Glutamatergic neuron (in vitro differentiated cells): Measurements from ENCODE around the gene MMS22L. TPM values are rescaled to one million over a fixed set of nuclear protein-coding genes. Genes with fewer than 3 reads are reported as not detected.

Source experiments
- DNase-seq: peaks from one replicate; pipeline ENCODE4 v3.0.0; 2022
- H3K27ac Mint-ChIP-seq: one replicate; pipeline ENCODE4 v1.8.0; 2020; ENCODE audit warnings: mild to moderate bottlenecking, mixed read lengths, inconsistent platforms; ENCODE audit not compliant: unreplicated experiment
- H3K27me3 Mint-ChIP-seq: one replicate; pipeline ENCODE4 v1.8.0; 2020; ENCODE audit warnings: mild to moderate bottlenecking, moderate library complexity, mixed read lengths, inconsistent platforms; ENCODE audit not compliant: unreplicated experiment
- H3K36me3 Mint-ChIP-seq: one replicate; pipeline ENCODE4 v1.8.0; 2020; ENCODE audit warnings: mild to moderate bottlenecking, mixed read lengths, inconsistent platforms; ENCODE audit not compliant: unreplicated experiment
- H3K4me1 Mint-ChIP-seq: one replicate; pipeline ENCODE4 v1.8.0; 2020; ENCODE audit warnings: mild to moderate bottlenecking, low read depth, mixed read lengths, inconsistent platforms; ENCODE audit not compliant: unreplicated experiment
- H3K4me3 Mint-ChIP-seq: one replicate; pipeline ENCODE4 v1.8.0; 2020; ENCODE audit warnings: mild to moderate bottlenecking, mixed read lengths, inconsistent platforms; ENCODE audit not compliant: unreplicated experiment
- H3K9me3 Mint-ChIP-seq: one replicate; pipeline ENCODE4 v1.8.0; 2020; ENCODE audit warnings: mild to moderate bottlenecking, moderate library complexity, mixed read lengths, inconsistent platforms; ENCODE audit not compliant: unreplicated experiment
- CTCF ChIP-seq: fragments of 200-600 bp; sonication (generic); IDR thresholded peaks from one replicate; pipeline ENCODE4 v1.5.0; 2021; ENCODE audit not compliant: partially characterized antibody, unreplicated experiment
- total RNA-seq: library from RNA; stranded (reverse); fragmentation: NEBNext Ultra II Directional; extraction: Animal tissue kit (Norgen Biotek cat#: 25700); gene quantifications from one replicate; pipeline ENCODE4 v1.2.1, GENCODE V29; 2021; ENCODE audit not compliant: unreplicated experiment

The MMS22L gene
- total RNA-seq, 1 donor from 2014 or later = 9.1 TPM

GRCh38 chr6:97111243-97111642, 171.8 kb downstream of the MMS22L start:
- H3K4me3 Mint-ChIP-seq = no peak overlapping the region
- H3K9me3 Mint-ChIP-seq = no peaks in the 10 kb centered on the region
- TF ChIP-seq CTCF = no peak
- no peaks in the 10 kb centered on the region for H3K27me3 Mint-ChIP-seq
- no peak for DNase-seq
- no peaks in the 10 kb centered on the region for H3K4me1 Mint-ChIP-seq
- peaks cover 5% of the 10 kb centered on the region for H3K36me3 Mint-ChIP-seq
- no peak overlapping the region for H3K27ac Mint-ChIP-seq

GRCh38 chr6:97110626-97111025, 172.4 kb downstream of the MMS22L start:
- Mint-ChIP-seq H3K4me3 (no peak overlapping the region), H3K9me3 (no peaks in the 10 kb centered on the region), H3K27me3 (no peaks in the 10 kb centered on the region), H3K36me3 (peaks cover 5% of the 10 kb centered on the region), H3K27ac (no peak overlapping the region), H3K4me1 (no peaks in the 10 kb centered on the region)
- TF ChIP-seq CTCF = no peak
- no peak for DNase-seq

GRCh38 chr6:97110149-97110548, 172.9 kb downstream of the MMS22L start:
- Mint-ChIP-seq H3K36me3 (peaks cover 5% of the 10 kb centered on the region), H3K27me3 (no peaks in the 10 kb centered on the region), H3K4me3 (no peak overlapping the region), H3K9me3 (no peaks in the 10 kb centered on the region), H3K27ac (no peak overlapping the region), H3K4me1 (no peaks in the 10 kb centered on the region)
- no peak for TF ChIP-seq CTCF
- no peak for DNase-seq

- H3K27ac Mint-ChIP-seq = no peak overlapping the region
- no peaks in the 10 kb centered on the region for H3K27me3 Mint-ChIP-seq
- no peak for TF ChIP-seq CTCF
- H3K36me3 Mint-ChIP-seq = peaks cover 5% of the 10 kb centered on the region
- no peaks in the 10 kb centered on the region for H3K9me3 Mint-ChIP-seq
- DNase-seq = no peak
- H3K4me3 Mint-ChIP-seq = no peak overlapping the region
- no peaks in the 10 kb centered on the region for H3K4me1 Mint-ChIP-seq
Measured at GRCh38 chr6:97109444-97109843, 173.6 kb downstream of the MMS22L start.

- Mint-ChIP-seq H3K4me1 (no peaks in the 10 kb centered on the region), H3K36me3 (no peaks in the 10 kb centered on the region), H3K27ac (no peak overlapping the region), H3K27me3 (peaks cover 2% of the 10 kb centered on the region), H3K4me3 (no peak overlapping the region), H3K9me3 (no peaks in the 10 kb centered on the region)
- TF ChIP-seq CTCF = no peak
- DNase-seq = no peak
Measured at GRCh38 chr6:97102145-97102790, 180.7 kb downstream of the MMS22L start.
